Measurements from ENCODE around the gene POLR1E. TPM values are rescaled to one million over a fixed set of nuclear protein-coding genes. Genes with fewer than 3 reads are reported as not detected.

The POLR1E gene
- total RNA-seq, 4 donors from 2014 or later = 14.8 to 23.3 (median 18.5) TPM

DNA sequence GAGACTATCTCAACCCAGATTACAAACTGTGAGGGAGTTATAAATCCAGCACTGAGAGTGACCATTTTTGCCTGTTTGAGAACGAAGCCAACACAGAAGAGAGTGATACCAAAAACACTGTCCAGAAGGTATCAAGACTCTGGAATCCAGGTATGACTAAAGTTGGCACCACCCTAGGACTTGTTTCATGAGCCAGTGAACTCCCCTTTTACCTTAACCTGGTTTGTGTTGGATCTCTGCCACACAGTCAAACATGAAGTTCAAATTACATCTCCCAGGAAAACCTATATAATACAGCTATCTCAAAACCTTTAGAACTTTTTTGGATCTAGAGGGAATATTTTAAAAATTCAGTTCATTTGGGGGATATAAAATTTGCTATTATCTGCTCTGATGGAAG is 31.9 kb upstream of the POLR1E start:
- Histone ChIP-seq H3K9me3 (no peaks in the 10 kb centered on the region), H3K36me3 (peaks cover 0 to 4% of the 10 kb centered on the region in 2 donors), H3K4me1 (peaks cover 39 to 45% of the 10 kb centered on the region in 2 donors), H3K4me3 (replicated peaks in 1 of 3) (no peak overlapping the region), H3K27me3 (no peaks in the 10 kb centered on the region), H3K27ac (peak overlapping the region in 1 of 3 donors; percentile 31)
- intact Hi-C loops (cut with DNase I) = no loop called here
- TF ChIP-seq, protein P1, sequence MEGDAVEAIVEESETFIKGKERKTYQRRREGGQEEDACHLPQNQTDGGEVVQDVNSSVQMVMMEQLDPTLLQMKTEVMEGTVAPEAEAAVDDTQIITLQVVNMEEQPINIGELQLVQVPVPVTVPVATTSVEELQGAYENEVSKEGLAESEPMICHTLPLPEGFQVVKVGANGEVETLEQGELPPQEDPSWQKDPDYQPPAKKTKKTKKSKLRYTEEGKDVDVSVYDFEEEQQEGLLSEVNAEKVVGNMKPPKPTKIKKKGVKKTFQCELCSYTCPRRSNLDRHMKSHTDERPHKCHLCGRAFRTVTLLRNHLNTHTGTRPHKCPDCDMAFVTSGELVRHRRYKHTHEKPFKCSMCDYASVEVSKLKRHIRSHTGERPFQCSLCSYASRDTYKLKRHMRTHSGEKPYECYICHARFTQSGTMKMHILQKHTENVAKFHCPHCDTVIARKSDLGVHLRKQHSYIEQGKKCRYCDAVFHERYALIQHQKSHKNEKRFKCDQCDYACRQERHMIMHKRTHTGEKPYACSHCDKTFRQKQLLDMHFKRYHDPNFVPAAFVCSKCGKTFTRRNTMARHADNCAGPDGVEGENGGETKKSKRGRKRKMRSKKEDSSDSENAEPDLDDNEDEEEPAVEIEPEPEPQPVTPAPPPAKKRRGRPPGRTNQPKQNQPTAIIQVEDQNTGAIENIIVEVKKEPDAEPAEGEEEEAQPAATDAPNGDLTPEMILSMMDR (IDR thresholded peaks at IDR 0.05) = no peak
- no peak for TF ChIP-seq POLR2A (IDR thresholded peaks at IDR 0.05)
- whole genome bisulfite sequencing, 2 donors = 47 to 69% methylated on average over 1 of the region's 1 CpG
- DNase-seq = no peak

DNA sequence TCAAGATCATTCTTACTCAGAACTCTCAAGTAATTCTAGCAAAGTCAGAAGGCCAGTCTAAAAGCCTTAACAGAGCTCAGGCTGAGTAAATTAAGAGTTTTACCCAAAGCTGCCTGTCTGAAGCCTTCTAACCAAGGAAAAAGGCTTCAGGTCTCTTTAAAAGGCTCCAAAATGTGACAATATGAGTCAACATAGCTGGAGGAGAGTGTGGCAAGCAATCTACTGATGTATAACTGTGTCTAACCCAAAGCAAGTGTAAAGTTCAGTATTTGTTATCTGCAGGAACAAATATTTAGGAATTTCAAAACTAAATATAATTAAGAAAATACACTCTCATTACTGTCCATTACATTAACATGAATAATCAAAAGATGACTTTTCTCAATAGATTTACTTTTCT is 31.5 kb upstream of the POLR1E start:
- no peak for DNase-seq
- TF ChIP-seq, protein P1 (IDR thresholded peaks at IDR 0.05) = no peak
- Histone ChIP-seq H3K27me3 (no peaks in the 10 kb centered on the region), H3K27ac (peak overlapping the region in 1 of 3 donors; percentile 31), H3K4me3 (replicated peaks in 1 of 3) (no peak overlapping the region), H3K36me3 (peaks cover 0 to 4% of the 10 kb centered on the region in 2 donors), H3K4me1 (peaks cover 39 to 45% of the 10 kb centered on the region in 2 donors), H3K9me3 (no peaks in the 10 kb centered on the region)
- intact Hi-C loops (cut with DNase I) = no loop called here

DNA sequence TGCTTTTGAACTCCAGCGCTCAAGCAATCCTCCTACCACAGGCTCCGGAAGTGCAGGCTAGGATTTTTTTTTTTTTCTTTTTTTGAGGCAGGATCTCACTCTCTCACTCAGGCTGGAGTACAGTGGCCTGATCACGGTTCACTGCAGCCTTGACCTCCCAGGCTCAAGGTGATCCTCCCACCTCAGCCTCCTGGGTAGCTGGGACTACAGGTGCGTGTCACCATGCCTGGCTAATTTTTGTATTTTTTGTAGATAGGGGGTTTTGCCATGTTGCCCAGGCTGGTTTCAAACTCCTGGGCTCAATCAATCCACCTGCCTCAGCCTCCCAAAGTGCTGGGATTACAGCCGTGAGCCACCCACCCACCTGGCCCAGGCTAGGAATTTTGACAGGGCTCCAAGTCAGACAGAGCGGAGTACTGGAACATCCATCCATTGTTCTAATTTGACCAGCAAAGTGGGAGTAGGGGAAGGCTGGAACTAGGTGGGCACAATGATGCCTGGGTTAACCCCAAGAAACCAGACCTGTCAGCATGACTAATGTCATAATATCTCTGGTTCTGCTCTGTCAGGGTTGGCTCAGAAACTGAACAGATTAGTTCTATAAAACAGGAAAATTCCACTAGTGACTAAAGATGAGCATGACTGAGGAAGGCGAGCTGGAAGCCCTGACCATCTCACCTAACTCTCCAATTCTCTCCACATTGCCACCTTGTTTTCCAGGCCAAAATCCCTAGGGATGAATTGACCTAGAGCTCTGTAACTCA is 29.7 kb upstream of the POLR1E start:
- Histone ChIP-seq H3K27me3 (no peaks in the 10 kb centered on the region), H3K36me3 (peaks cover 0 to 4% of the 10 kb centered on the region in 2 donors), H3K4me1 (peaks cover 39 to 47% of the 10 kb centered on the region in 2 donors), H3K4me3 (replicated peaks in 1 of 3) (no peak overlapping the region), H3K9me3 (no peaks in the 10 kb centered on the region), H3K27ac (no peak overlapping the region)
- 82 to 85% methylated on average over 7 of the region's 7 CpGs for WGBS, 2 donors
- intact Hi-C loops (cut with DNase I) = no loop called here
- TF ChIP-seq POLR2A (IDR thresholded peaks at IDR 0.05) = no peak
- TF ChIP-seq, protein P1 (IDR thresholded peaks at IDR 0.05) = no peak
- DNase-seq = no peak

DNA sequence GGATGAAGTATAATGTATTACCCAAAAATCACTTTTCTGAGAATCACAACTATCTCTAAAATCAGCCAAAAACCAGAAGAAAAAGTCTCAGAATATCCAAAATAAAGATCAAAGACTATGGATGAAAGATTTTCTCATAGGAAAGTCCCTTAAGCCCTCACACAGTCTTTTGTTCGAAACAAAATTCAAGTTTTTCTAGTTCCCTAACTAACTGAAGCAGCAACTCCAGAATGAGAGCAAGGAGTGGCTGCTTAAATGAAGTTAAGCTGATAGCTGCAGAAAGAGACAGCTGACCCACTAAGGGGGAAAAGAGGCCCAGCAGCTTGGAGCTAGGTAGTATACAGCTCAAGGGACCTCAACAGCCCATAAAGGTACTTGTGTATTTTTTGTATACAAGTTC is 28.9 kb upstream of the POLR1E start:
- whole genome bisulfite sequencing, 2 donors = 44 to 45% methylated on average over 1 of the region's 1 CpG
- no peak for DNase-seq
- Histone ChIP-seq H3K4me3 (replicated peaks in 1 of 3) (no peak overlapping the region), H3K36me3 (peaks cover 0 to 4% of the 10 kb centered on the region in 2 donors), H3K27ac (no peak overlapping the region), H3K27me3 (no peaks in the 10 kb centered on the region), H3K4me1 (peaks cover 39 to 48% of the 10 kb centered on the region in 2 donors), H3K9me3 (no peaks in the 10 kb centered on the region)
- no peak for TF ChIP-seq POLR2A (IDR thresholded peaks at IDR 0.05)
- TF ChIP-seq, protein P1 (IDR thresholded peaks at IDR 0.05) = no peak
- intact Hi-C loops (cut with DNase I) = no loop called here

DNA sequence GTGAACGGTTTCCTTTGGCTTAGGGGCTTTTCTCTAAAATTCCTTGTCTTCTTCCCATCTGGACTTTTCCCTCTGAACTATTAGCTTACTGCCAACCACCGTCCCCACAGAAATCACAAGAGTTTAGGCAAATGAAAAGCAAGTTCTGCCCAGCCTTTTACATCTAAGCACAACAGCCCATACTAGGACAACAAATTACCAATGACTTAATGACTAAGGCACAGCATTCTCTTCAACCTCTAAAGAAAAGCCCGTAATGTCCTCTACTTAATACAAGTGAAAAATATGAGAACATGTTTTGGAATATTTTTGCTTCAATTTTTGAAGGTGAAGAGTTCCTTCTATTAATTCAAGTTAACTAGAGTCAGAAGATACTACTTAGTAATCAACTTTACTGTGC is 21.7 kb upstream of the POLR1E start:
- H3K4me3 ChIP-seq (replicated peaks in 1 of 3) = peak overlapping the region; percentile 34 to 97 (median 75)
- DNase-seq = no peak
- H3K27me3 ChIP-seq = no peaks in the 10 kb centered on the region
- 23 to 32% methylated on average over 3 of the region's 3 CpGs for WGBS, 2 donors
- TF ChIP-seq, protein P1 (IDR thresholded peaks at IDR 0.05) = no peak
- no peak for TF ChIP-seq POLR2A (IDR thresholded peaks at IDR 0.05)
- peaks cover 20 to 24% of the 10 kb centered on the region in 2 donors for H3K4me1 ChIP-seq
- H3K9me3 ChIP-seq = no peaks in the 10 kb centered on the region
- H3K27ac ChIP-seq = peak overlapping the region; percentile 87 to 98 (median 98)
- intact Hi-C loops (cut with DNase I) = loop anchor here (5.0 kb wide), 1 partner anchor 42 kb away; the partner anchor contains the start of gene GRHPR
- H3K36me3 ChIP-seq = no peaks in the 10 kb centered on the region
